ENCODE measurements around the gene CARHSP1.

- TF ChIP-seq, protein P1, sequence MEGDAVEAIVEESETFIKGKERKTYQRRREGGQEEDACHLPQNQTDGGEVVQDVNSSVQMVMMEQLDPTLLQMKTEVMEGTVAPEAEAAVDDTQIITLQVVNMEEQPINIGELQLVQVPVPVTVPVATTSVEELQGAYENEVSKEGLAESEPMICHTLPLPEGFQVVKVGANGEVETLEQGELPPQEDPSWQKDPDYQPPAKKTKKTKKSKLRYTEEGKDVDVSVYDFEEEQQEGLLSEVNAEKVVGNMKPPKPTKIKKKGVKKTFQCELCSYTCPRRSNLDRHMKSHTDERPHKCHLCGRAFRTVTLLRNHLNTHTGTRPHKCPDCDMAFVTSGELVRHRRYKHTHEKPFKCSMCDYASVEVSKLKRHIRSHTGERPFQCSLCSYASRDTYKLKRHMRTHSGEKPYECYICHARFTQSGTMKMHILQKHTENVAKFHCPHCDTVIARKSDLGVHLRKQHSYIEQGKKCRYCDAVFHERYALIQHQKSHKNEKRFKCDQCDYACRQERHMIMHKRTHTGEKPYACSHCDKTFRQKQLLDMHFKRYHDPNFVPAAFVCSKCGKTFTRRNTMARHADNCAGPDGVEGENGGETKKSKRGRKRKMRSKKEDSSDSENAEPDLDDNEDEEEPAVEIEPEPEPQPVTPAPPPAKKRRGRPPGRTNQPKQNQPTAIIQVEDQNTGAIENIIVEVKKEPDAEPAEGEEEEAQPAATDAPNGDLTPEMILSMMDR (conservative IDR thresholded peaks at IDR 0.05; ENCODE audit: low read length) = no peak
- no peak for TF ChIP-seq EZH2phosphoT487 (IDR thresholded peaks at IDR 0.05; ENCODE audit: borderline replicate concordance)
Observed at GRCh38 chr16:8878523-8878911, 9.7 kb upstream of the CARHSP1 start.

Measured in Loucy (cell line).